Stimulated activated CD4-positive, alpha-beta T cell treated with anti-CD3 and anti-CD28 coated beads, Interleukin-12 subunit alpha, Interleukin-12 subunit beta, amount 100 ng/mL, for 24 hours (primary cell): ENCODE data around the gene HLA-B.

ENCODE experiments used
- DNase-seq, 2 experiments: peaks; one replicate each; pipeline ENCODE4 v3.0.0-alpha.2; 2020; ENCODE audit warnings: low read depth in 2 of 2

HLA-B gene

DNA sequence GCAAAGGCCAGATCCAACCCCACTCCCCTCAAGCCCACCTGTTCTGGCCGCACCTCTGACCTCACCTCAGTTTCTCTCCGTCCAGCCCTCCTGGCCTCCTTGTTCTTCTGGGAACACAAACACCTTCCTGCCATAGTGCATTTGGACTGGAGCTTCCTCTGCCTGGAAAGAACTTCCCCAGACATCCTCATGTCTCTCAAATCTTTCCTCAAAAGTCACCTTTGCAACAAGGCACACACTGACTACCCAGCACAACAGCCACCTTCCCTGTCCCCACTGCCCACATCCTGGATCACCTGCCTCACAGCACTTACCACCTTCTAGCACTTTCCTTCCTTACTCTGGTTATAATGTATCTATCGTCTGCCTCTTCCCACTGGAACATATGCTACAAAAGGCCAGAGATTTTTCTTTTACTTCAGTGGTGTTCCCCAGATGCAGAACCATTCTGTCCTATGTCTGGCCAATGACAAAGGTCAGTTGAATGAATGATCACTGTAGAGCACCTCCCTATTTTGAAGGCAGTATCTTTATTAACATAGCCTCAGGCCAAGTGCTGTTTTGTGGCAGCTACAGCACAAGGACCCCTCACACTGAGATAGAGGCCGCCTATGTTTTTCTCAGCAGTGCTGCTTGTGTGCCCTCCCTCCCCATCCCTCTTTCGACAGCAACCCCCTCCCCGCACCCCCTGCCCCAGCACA lies 4.1 kb downstream of the HLA-B start:
- no peak for DNase-seq

DNA sequence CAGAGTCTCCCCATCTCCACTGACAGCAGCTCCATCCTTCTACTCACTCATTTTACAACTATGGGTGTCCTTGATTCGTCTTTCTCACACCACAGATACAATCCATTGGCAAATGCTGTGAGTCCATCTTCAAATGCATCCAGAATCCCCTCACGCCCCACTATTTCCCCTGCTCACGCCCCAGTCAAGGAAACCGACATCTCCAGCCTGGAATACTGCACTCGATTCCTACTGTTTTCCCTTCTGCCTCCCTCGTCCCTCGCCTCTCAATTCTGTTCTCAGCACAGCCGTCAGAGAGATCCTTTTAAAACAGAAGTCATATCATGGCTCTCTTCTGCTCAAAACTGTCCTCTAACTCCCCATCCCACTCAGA lies 4.7 kb downstream of the HLA-B start:
- DNase-seq: no peak

DNA sequence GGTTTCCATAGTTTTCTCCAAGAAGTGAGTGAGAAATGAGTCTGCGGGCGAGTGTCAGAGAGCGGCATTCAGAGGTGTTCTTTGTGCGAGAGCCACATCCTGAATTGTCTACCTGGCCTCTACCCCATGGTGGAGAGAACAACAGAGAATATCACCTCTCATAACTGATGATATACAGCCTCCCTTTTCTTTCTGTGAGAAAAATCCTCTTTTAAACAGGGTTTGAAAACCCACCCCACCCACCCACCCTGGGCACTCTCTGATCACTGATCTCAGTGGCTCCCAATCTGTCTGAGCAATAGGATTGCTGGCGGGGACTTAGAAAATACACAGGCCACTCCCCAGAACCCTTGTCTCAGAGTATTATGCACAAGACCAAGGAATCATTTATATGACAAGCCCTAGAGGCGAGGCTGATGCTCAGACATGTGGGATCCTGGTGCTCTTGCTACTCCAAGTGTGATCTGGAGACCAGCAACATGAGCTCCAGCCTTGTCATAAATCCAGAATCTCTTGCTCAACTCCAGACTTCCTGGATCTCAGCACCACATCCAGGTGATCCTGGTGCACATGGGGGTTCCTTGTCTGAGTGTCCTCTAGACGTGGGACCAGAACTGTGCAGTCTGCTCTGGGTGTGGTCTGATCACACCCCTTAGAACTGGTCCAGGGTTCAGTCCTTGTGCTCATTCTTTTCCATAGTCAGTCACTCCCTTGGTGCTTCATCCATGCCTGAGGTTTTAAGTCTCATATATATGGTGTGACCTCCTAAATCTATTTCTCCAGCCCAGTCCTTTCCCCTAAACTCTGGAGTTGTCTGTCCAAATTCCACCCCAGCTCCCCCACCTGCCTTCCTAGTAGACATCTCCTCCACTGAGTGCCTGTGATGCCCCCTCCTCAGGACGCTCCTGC lies 5.3 kb downstream of the HLA-B start:
- DNase-seq: no peak

DNA sequence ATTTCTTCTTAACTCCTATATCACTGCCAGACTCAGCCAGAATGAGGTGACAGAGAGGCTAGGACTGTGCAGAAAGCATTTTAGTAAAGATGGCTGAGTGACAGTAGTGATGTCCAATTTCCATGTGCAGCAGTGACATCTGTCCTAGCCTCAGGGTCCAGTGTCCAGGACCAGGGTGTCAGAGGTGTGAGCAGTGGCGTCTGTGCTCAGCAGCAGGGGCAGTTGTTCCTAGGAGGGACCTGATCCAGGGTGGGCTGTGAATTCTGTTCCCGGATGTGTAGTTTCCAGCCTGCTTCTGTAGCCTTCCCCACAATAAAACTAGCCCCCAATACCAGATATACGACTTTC lies 6.0 kb downstream of the HLA-B start:
- DNase-seq: no peak

DNA sequence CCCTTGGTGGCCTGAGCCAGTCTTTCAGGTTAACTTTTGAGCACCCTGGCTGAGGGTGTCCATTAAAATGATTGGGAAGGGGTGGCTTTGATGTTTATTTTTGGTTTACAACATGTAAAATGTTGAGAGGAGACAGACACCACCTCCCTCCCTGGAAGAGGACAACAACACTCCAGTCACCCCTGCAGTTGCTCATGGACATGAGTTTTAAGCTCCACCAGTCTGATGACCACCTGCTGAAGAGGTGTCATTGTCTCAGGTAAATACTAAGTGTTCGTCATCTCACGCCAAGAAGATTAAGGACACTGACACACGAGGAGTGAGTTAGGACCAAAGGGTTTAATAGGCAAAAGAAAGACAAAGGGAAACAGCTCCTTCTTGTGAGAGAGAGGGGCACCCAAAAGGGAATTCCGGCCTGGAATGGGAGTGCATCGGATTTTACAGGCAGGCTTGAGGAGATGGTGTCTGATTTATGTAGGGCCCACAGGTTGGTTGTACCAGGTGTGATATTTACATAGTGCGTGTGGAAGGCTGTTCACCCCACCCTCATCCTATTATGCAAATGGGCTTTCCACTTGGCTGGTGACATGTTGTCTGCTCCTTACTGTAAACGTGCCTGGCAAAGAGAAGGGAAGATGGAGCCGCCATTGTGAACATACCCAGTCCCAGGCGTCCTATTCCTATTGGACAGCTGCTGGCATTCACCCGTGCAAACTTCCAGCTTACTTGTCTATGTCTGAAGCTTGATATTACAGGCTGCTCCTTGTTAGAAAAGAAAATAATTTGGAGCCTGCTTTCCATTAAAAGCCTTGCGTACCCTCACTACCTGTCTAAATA lies 6.6 kb downstream of the HLA-B start:
- DNase-seq: no peak

DNA sequence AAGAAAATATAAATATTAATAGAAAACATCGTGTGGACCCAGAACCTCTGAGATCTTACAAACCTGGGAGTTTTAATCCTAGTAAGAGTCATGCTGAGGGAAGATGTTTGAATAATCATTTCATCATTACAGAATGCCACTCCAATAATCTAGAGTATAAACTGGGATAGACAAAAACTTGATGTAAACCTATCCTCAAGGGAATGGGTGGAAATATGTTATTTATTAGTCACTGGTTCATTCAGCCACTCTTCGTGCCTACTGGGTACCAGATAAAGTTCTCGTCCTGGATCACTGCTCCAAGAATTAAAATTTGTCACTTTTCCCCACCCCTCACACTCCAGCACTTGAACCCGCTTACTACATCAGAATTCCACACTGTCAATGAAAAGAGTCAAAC lies 7.7 kb downstream of the HLA-B start:
- no peak for DNase-seq

DNA sequence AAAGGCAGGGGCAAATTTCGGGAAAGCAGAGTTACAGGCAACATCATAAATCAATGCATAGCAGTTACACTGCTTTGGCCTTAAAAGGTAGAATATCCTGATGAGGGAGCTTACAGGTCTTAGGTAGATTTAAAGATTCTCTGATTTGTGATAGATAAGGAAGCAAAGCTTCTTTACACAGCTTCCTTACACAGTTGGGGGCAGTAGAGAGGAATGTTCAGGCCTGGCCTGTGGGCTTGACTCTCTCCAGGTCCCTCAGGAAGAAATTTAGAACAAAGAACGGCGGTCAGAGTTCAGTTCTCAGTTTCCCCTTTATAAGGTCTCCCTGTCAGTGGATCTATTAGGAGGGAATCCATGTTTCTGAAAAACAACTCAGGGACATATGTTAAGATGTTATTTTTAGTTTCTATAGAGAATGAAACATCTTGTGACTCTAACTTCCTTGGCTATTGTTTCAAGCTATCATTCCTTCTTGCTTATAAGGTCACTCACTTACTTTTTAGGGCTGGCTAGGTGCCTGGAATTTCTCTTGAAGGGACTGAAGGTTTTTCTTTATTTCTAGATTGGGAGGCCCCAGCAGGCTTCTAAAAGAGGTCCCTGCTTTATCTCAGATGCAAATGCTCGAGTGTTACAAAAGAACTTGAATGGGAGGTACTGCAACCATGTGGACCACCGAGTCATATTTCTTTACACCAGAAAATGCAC lies 11.8 kb downstream of the HLA-B start:
- DNase-seq: no peak

DNA sequence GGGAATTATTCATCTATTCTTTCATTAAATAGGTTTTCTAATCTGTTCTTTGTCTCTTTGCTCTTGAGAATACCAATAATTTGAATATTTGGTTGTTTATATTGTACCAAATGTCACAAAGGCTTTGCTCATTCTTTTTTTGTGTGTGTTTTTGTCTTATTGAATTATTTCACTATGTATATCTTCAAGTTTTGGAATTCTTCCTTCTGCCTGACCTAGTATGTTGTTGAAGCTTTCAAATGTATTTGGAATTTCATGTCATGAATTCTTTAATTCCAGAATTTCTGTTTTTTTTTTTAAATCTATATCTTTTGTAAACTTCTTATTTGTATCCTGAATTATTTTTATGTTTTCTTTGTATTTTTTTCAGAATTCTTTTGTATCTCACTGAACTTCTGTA lies 16.8 kb downstream of the HLA-B start:
- DNase-seq: no peak

DNA sequence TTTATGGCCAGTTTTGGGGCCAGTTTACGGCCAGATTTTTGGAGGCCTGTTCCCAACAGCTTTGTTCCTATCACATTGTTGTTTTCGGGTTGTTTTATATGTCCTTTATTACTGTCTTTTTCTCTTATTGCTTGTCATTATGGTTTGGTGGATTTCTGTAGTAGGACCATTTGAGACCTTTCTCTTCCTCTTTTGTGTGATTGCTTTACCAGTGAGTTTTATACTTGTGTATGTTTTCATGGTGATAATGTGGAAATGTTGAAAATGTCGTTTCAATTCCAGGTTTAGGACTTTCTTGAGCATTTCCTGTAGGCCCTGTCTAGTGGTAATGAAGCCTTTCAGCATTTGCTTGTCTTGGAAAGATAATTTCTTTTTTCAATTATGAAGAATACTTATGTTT lies 17.8 kb downstream of the HLA-B start:
- DNase-seq: no peak

DNA sequence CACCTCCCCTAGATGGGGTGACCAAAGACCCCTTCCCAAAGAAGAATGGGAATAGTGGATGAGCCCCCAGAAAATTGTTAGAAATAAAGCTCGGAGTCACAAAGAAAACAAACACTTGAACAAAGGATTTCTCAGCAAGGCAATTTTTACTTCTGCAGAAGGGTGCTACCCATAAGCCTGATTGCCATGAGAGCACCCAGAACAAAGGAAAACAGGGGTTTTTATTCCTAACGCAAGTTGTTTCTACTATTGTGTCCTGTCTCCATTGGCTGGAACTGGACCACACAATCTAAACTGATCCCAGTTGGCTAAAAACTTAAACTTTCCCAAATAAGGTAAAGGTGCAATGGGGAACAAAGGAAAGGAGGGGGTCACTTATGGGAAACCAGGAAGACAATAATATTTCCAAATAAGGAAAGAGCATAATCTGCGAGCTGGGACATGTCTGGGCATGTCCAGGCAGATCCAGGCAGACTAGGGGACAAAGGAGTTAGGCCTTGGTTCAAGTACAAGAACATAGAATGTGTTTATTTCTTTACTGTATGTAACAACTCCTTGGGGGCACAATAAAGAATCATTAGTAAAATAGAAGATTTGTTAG lies 20.0 kb downstream of the HLA-B start:
- no peak for DNase-seq

DNA sequence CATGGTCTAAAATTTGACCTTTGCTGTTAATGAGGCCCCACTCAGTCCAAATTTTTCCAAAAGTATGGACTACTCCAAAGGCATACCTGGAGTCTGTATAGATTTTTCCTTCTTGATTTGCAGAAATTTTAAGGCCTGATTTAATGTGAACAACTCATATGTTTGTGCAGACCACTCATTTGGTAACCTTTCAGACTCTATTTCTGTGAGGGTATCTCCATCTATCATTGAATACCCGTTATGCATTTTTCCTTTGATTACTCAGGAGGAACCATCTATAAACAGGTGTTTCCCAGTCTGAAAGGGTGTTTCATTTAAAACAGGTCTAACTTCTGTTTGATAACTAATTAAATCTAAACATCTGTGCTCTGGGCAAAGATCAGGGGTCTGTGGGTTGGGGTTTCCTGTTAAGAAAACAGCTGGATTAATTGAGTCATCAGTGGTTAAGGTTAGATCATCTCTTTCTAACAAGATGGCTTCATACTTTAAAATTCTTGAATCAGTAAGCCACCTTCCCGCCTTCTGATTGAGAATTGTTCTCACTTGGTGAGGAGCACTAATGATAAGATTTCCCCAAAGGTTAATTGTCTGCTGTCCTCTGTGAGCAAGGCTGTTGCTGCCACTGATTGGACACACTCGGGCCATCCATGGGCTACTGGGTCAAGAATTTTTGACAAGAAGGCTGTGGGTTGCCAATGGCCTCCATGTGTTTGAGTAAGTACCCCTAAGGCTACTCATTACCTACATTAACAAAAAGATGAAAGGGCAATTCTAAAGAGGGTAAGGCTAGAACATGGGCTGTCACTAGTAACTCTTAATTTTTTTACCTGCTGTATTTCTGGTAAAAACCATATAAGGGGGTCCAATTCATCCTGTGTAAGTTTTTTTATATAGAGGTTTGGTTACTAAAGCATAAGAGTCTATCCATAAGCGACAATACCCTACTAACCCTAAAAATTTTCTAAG lies 24.1 kb downstream of the HLA-B start:
- no peak for DNase-seq

DNA sequence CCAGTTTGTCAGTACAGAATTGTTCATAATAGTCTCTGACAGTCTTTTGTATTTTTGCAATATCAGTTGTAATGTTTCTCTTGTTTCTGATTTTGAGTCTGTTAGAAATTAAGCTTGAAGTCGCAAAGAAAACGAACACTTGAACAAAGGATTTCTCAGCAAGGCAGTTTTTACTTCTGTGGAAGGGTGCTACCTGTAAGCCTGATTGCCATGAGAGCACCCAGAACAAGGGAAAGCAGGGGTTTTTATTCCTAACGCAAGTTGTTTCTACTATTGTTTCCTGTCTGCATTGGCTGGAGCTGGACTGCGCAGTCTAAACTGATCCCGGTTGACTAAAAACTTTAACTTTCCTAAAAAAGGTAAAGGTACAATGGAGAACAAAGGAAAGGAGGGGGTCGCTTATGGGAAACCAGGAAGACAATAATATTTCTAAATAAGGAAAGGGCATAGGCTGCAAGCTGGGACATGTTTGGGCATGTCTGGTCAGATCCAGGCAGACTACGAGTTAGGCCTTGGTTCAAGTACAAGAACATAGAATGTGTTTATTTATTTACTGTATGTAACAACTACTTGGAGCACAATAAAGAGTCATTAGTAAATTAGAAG lies 28.5 kb downstream of the HLA-B start:
- no peak for DNase-seq

DNA sequence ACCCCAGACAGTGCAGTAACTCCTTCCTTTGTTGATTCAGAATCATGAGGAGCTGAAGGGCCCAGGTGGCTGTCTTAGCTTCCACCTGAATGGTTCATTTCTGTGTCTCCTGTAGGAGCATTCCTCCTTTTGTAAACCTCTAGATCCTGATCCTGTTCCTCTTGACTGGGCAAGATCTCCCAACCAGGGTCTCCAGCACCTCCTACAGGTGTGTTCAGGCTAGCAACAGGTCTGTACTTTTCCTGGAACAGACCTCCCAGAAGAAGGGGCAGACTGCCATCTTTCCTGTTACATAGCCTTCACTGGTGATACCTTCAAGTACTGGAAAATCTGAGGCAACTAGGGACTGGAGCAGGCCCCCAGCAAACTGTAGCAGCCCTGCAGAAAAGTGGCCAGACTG lies 35.2 kb downstream of the HLA-B start:
- no peak for DNase-seq

DNA sequence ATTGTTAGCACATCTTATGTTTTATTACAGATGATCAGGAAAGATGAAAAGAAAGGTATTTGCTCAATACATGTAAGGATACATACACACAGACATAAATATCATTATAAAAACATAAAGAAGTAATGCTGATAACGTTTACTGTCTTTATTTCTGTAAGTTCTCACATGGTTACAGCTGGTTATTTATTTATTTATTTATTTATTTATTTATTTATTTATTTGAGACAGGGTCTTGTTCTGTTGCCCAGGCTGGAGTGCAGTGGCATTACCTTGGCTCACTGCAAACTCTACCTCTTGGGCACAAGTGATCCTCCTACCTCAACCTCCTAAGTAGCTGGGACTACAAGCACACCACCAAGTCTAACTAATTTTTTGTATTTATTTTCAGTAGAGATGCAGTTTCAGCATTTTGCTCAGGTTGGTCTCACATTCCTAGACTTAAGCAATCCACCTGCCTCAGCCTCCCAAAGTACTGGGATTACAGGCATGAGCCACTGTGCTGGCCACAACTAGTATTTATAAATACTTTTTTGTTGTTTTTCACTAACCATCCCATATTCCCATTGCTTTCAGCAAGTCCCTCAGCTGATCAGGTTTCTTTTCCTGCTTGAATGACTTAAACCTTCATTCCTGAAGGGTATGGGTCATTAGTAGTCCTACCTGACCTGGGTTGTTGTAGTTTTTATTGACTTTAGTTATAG lies 35.8 kb downstream of the HLA-B start:
- DNase-seq: no peak

DNA sequence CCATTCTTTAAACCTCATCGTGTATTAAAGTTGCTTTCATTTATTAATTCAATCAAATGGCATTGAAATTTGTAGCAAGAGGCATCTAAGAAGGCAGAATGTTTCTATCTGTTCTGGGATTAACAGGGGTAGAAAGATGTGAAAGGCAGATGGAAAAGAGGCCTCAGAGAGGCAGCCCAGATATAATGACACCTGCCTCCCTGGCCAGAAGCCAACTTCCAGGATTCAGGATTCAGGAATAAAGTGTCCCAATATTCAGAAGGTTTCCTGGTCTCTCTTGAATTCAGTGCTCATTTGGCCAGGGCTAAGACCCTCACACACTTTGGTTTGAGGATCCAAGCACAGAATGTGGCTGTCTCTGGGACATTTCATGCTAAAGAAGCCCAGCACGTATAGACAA lies 39.9 kb downstream of the HLA-B start:
- no peak for DNase-seq

DNA sequence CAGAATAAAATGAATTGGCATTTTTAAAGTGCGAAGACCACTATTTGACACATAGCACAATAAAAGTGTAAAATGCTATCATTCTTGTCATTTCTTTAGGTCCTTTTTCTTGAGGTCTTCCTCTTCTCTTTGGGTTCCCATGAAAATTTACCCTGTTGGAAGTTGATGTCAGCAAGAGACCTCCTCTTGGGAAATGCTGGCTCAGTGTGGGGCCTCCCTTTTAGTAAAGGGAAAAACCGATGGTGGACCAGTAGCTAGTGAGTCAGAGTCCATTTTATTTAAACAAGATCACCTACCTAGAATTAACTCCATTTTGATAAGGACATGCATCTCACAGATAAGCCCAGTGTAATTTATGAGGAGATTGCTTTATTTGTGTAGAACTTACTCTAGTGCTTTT lies 47.3 kb downstream of the HLA-B start:
- no peak for DNase-seq

DNA sequence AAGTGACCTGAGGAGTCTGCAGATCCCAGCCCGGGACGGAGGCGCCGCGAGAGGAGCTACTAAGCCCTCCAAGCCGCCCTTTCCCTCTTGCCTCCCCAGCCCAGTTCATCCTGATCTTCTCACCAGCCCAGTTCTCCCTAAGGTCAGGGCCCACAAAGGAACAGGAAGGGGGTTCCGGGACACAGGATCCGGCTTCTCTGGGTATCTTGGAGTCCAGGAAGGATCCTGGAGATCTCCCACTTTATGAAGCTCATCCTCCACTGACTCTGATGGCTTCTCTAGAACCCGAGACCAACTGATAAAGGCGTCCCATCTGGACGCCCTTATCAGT lies 48.2 kb downstream of the HLA-B start:
- DNase-seq: no peak

DNA sequence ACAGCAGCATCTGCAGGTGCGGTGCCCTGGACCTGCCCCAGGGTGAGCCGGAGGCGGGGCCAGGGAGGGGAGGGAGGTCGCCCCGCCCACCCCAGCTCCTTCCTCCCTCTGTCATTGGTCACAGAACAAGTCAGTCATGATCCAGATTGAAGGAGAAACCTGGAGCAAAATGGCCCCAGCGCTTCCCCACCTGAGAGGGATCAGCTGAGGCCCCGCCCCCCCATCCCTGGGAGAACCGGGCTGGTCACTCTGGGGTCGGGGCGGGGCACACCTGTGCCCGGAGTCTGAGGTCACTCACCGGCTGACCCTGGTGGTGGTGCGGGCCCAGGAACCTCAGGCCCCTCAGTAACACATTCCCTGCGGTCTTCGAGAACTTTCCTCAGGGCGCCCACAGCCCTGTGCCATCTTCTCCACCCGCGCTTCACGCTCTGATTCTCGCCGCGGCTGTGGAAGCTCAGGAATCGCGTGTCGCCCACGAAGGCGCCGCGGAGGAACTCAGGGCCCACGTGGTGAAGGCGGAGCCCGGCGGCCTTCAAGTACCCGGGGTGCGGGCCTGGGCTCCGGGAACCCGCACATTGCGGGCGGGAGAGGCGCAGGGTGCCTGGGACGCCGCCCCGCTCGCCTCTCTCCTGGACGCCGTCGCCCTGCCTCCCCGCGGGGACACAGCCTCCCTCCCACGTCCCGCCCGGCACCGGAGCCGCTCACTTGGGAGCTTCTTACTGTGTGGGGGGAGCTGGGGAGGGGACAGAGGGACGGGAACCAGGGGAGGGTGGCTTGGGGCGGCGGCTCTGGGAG lies 48.7 kb downstream of the HLA-B start:
- DNase-seq: peak; percentile 24 to 46

DNA sequence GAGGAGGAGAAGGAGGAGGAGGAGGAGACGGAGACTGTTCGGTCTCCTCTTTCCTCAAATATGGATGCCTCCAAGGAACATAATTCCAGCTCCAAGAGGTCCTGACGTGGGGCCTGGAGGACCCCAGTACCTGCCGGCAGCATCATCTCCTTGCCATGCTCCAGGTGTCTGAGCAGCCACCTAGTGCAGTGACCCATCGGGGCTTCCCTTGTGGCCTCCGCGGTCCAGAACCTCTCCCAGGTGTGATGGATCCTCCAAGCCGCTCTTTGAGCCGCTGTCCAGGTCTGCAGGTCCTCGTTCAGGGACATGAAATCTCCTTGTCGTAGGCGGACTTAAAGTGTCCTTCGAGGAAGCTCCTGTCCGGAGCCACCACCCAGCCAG lies 49.3 kb downstream of the HLA-B start:
- no peak for DNase-seq
